HepG2 (cell line): Measurements from ENCODE around the gene BSN. TPM values are rescaled to one million over a fixed set of nuclear protein-coding genes. Genes with fewer than 3 reads are reported as not detected.
A peak's percentile ranks its signal among the peaks of the same experiment; 100 is the strongest.

Experiments
- ARNT2 ChIP-seq: sonication (generic); formaldehyde crosslinking; IDR thresholded peaks from 2 replicates; pipeline ENCODE4 v1.8.0; 2022; ENCODE audit warnings: mild to moderate bottlenecking, low read depth, missing genetic modification reagents, moderate library complexity
- NFRKB ChIP-seq: fragments of 450-650 bp; IDR thresholded peaks from 2 replicates; pipeline ENCODE4 v1.6.1; 2017
- NFYC ChIP-seq: IDR thresholded peaks from 2 replicates; pipeline ENCODE4 v1.6.1; 2016; ENCODE audit warnings: missing genetic modification reagents, missing compliant biosample characterization
- RBAK ChIP-seq: sonication (generic); formaldehyde crosslinking; IDR thresholded peaks from 2 replicates; pipeline ENCODE4 v1.5.1; 2020; ENCODE audit warnings: mild to moderate bottlenecking, missing genetic modification reagents
- TEAD2 ChIP-seq: sonication (generic); formaldehyde crosslinking; IDR thresholded peaks from 2 replicates; pipeline ENCODE4 v1.9.0; 2021; ENCODE audit warnings: missing genetic modification reagents
- ZNF274 ChIP-seq: sonication (generic); formaldehyde crosslinking; IDR thresholded peaks from 2 replicates; pipeline ENCODE4 v1.5.1; 2020; ENCODE audit warnings: mild to moderate bottlenecking, missing genetic modification reagents
- ZNF614 ChIP-seq: IDR thresholded peaks from 2 replicates; pipeline ENCODE4 v1.6.1; 2018; ENCODE audit warnings: missing biosample characterization, missing genetic modification reagents, inconsistent platforms, borderline replicate concordance
- ZNF616 ChIP-seq: sonication (generic); formaldehyde crosslinking; IDR thresholded peaks from 2 replicates; pipeline ENCODE4 v1.5.0; 2020; ENCODE audit warnings: low read depth, mild to moderate bottlenecking, missing genetic modification reagents
- ZNF724P ChIP-seq: sonication (generic); formaldehyde crosslinking; IDR thresholded peaks from 2 replicates; pipeline ENCODE4 v1.8.0; 2022; ENCODE audit warnings: missing genetic modification reagents, borderline replicate concordance
- polyA plus RNA-seq, 8 experiments: library from polyadenylated mRNA; depleted of rRNA in 3 of 8; stranded (reverse) in 7 of 8; unstranded in 1 of 8; fragments of >200 nt; fragmentation: Illumina TruSeq in 4 of 8; extraction: Trizol in 4 of 8; gene quantifications; 2 replicates each; pipeline versions ENCODE4 v1.2.1 to v1.2.3, GENCODE V29; 2011 to 2016; ENCODE audit warnings: low read depth in 4 of 8, missing spikeins in 1 of 8, mixed read lengths in 1 of 8; ENCODE audit not compliant: insufficient read depth in 1 of 8
- total RNA-seq, 5 experiments: library from RNA; depleted of rRNA; stranded (reverse); fragments of >200 nt; fragmentation: Illumina TruSeq; extraction: Trizol; gene quantifications; 2 replicates each; pipeline ENCODE4 v1.2.3, GENCODE V29; 2016; ENCODE audit warnings: low read depth in 1 of 5
- TF ChIP-seq, protein P1 (sequence below): fragments of 450-650 bp; IDR thresholded peaks from 2 replicates; pipeline ENCODE4 v1.6.1; 2016
- TF ChIP-seq, protein P2 (sequence below): IDR thresholded peaks from 2 replicates; pipeline ENCODE4 v1.6.1; 2012; ENCODE audit warnings: inconsistent platforms
- TF ChIP-seq, protein P3 (sequence below), 2 experiments: IDR thresholded peaks; 2 replicates each; pipeline ENCODE4 v1.6.1; 2011 to 2012; ENCODE audit warnings: low read length in 2 of 2, borderline replicate concordance in 1 of 2, low read depth in 1 of 2, mild to moderate bottlenecking in 1 of 2, moderate library complexity in 1 of 2
- TF ChIP-seq, protein P4 (sequence below): sonication (generic); formaldehyde crosslinking; IDR thresholded peaks from 2 replicates; pipeline ENCODE4 v1.4.0; 2020; ENCODE audit warnings: missing genetic modification reagents, borderline replicate concordance
- TF ChIP-seq, protein P5 (sequence below): sonication (generic); formaldehyde crosslinking; IDR thresholded peaks from 2 replicates; pipeline ENCODE4 v1.8.1; 2023; ENCODE audit warnings: missing genetic modification reagents, mild to moderate bottlenecking, borderline replicate concordance
- TF ChIP-seq, protein P6 (sequence below): fragments of 450-650 bp; IDR thresholded peaks from 2 replicates; pipeline ENCODE4 v1.6.1; 2017
- TF ChIP-seq, protein P7 (sequence below): sonication (generic); formaldehyde crosslinking; IDR thresholded peaks from 2 replicates; pipeline ENCODE4 v1.4.0; 2020; ENCODE audit warnings: missing genetic modification reagents

BSN gene
- total and polyA plus RNA-seq, 2 of the 13 experiments (the other 11 are each of a cell fraction or from before 2014, with no cell fraction given) = 0.42 to 0.86 TPM

DNA sequence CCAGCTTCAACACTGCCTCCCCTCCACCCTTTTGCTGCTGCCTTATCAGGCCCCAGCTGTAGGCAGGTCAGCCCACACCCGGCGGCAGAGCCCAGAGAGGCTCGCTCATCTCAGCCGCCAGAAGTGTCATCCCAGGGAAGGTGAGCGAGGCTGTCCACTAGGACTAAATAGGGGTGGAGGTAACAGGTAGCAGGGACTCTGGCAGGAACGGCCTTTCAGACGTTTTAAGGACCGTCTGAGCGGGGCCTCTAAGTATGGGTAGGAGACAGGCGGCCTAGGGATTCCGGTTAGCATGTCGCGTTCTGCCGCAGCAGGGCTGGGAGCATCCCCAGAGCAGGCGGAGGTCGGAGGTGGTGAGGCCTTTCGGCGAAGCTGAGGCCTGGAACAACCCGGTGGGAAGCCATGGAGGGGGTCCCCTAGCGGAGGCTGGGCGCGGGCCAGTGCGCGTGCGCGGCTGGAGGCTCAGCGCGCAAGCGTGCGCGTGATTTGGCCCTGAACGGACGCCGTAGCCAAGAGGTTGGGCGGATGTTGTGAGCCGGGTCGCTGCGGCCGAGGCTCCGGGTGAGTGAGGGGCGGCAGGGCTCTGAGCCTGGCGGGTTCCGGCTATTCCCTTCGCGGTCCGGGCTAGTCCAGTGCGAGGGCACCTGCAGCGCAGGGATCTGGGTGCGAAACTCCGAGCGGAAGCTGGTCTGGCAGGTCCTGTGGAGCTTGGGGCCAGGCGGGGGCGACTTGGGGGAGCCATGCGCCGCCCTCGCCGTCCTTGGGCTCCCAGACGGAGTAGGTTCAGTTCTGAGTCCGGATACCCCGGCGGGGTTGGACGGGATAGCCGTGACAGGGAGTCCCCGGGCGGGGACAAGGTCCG, 135.0 kb downstream of the BSN start, which contains the start of the genes MST1 and RNF123 (continued):
- TF ChIP-seq, protein P1, sequence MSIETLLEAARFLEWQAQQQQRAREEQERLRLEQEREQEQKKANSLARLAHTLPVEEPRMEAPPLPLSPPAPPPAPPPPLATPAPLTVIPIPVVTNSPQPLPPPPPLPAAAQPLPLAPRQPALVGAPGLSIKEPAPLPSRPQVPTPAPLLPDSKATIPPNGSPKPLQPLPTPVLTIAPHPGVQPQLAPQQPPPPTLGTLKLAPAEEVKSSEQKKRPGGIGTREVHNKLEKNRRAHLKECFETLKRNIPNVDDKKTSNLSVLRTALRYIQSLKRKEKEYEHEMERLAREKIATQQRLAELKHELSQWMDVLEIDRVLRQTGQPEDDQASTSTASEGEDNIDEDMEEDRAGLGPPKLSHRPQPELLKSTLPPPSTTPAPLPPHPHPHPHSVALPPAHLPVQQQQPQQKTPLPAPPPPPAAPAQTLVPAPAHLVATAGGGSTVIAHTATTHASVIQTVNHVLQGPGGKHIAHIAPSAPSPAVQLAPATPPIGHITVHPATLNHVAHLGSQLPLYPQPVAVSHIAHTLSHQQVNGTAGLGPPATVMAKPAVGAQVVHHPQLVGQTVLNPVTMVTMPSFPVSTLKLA = peak; percentile 30; the same call in 1 of the 2 replicates
- TF ChIP-seq ZNF616 (CRISPR knock-in tag) = peak; percentile 55; the same call in 1 of the 2 replicates
- TF ChIP-seq ZNF274 = no peak; the same call in 1 of the 2 replicates
- TF ChIP-seq, protein P2, sequence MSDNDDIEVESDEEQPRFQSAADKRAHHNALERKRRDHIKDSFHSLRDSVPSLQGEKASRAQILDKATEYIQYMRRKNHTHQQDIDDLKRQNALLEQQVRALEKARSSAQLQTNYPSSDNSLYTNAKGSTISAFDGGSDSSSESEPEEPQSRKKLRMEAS = peak; percentile 77
- TF ChIP-seq, protein P3, sequence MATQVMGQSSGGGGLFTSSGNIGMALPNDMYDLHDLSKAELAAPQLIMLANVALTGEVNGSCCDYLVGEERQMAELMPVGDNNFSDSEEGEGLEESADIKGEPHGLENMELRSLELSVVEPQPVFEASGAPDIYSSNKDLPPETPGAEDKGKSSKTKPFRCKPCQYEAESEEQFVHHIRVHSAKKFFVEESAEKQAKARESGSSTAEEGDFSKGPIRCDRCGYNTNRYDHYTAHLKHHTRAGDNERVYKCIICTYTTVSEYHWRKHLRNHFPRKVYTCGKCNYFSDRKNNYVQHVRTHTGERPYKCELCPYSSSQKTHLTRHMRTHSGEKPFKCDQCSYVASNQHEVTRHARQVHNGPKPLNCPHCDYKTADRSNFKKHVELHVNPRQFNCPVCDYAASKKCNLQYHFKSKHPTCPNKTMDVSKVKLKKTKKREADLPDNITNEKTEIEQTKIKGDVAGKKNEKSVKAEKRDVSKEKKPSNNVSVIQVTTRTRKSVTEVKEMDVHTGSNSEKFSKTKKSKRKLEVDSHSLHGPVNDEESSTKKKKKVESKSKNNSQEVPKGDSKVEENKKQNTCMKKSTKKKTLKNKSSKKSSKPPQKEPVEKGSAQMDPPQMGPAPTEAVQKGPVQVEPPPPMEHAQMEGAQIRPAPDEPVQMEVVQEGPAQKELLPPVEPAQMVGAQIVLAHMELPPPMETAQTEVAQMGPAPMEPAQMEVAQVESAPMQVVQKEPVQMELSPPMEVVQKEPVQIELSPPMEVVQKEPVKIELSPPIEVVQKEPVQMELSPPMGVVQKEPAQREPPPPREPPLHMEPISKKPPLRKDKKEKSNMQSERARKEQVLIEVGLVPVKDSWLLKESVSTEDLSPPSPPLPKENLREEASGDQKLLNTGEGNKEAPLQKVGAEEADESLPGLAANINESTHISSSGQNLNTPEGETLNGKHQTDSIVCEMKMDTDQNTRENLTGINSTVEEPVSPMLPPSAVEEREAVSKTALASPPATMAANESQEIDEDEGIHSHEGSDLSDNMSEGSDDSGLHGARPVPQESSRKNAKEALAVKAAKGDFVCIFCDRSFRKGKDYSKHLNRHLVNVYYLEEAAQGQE (IDR thresholded peaks at IDR 0.05; ENCODE audit: borderline replicate concordance in 1 of 2, low read depth in 1 of 2, low read length in 2 of 2) = peak in 1 of 2 experiments; percentile 16; a peak in 1 of 4 replicates
- peak; percentile 85 for TF ChIP-seq ARNT2 (CRISPR knock-in tag)
- TF ChIP-seq, protein P4, sequence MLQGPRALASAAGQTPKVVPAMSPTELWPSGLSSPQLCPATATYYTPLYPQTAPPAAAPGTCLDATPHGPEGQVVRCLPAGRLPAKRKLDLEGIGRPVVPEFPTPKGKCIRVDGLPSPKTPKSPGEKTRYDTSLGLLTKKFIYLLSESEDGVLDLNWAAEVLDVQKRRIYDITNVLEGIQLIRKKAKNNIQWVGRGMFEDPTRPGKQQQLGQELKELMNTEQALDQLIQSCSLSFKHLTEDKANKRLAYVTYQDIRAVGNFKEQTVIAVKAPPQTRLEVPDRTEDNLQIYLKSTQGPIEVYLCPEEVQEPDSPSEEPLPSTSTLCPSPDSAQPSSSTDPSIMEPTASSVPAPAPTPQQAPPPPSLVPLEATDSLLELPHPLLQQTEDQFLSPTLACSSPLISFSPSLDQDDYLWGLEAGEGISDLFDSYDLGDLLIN (CRISPR knock-in tag) = no peak
- peak; percentile 88; the same call in 1 of the 2 replicates for TF ChIP-seq ZNF724P (CRISPR knock-in tag)
- TF ChIP-seq RBAK = no peak
- TF ChIP-seq, protein P5, sequence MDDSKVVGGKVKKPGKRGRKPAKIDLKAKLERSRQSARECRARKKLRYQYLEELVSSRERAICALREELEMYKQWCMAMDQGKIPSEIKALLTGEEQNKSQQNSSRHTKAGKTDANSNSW = no peak
- TF ChIP-seq, protein P6, sequence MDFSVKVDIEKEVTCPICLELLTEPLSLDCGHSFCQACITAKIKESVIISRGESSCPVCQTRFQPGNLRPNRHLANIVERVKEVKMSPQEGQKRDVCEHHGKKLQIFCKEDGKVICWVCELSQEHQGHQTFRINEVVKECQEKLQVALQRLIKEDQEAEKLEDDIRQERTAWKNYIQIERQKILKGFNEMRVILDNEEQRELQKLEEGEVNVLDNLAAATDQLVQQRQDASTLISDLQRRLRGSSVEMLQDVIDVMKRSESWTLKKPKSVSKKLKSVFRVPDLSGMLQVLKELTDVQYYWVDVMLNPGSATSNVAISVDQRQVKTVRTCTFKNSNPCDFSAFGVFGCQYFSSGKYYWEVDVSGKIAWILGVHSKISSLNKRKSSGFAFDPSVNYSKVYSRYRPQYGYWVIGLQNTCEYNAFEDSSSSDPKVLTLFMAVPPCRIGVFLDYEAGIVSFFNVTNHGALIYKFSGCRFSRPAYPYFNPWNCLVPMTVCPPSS = no peak
- TF ChIP-seq NFRKB = no peak
- TF ChIP-seq NFYC (CRISPR knock-in tag) = no peak
- TF ChIP-seq TEAD2 (CRISPR knock-in tag) = no peak
- peak; percentile 53; the same call in 1 of the 2 replicates for TF ChIP-seq ZNF614 (CRISPR knock-in tag)
- TF ChIP-seq, protein P7, sequence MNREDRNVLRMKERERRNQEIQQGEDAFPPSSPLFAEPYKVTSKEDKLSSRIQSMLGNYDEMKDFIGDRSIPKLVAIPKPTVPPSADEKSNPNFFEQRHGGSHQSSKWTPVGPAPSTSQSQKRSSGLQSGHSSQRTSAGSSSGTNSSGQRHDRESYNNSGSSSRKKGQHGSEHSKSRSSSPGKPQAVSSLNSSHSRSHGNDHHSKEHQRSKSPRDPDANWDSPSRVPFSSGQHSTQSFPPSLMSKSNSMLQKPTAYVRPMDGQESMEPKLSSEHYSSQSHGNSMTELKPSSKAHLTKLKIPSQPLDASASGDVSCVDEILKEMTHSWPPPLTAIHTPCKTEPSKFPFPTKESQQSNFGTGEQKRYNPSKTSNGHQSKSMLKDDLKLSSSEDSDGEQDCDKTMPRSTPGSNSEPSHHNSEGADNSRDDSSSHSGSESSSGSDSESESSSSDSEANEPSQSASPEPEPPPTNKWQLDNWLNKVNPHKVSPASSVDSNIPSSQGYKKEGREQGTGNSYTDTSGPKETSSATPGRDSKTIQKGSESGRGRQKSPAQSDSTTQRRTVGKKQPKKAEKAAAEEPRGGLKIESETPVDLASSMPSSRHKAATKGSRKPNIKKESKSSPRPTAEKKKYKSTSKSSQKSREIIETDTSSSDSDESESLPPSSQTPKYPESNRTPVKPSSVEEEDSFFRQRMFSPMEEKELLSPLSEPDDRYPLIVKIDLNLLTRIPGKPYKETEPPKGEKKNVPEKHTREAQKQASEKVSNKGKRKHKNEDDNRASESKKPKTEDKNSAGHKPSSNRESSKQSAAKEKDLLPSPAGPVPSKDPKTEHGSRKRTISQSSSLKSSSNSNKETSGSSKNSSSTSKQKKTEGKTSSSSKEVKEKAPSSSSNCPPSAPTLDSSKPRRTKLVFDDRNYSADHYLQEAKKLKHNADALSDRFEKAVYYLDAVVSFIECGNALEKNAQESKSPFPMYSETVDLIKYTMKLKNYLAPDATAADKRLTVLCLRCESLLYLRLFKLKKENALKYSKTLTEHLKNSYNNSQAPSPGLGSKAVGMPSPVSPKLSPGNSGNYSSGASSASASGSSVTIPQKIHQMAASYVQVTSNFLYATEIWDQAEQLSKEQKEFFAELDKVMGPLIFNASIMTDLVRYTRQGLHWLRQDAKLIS (CRISPR knock-in tag) = no peak
